OCI-LY3 (cell line): ENCODE results near the gene ENO3.

Source experiments
- EZH2phosphoT487 ChIP-seq: fragments of 200-600 bp; shearing (Covaris generic); IDR thresholded peaks from 2 replicates; pipeline ENCODE4 v1.6.1; 2018; ENCODE audit warnings: antibody characterized with exemption, mixed run types, low read depth
- TF ChIP-seq, protein P1 (sequence below): fragments of 200-600, 300-600 bp; sonication (generic); IDR thresholded peaks from 2 replicates; pipeline ENCODE4 v1.5.1; 2014; ENCODE audit warnings: antibody characterized with exemption, low read length, low read depth

DNA sequence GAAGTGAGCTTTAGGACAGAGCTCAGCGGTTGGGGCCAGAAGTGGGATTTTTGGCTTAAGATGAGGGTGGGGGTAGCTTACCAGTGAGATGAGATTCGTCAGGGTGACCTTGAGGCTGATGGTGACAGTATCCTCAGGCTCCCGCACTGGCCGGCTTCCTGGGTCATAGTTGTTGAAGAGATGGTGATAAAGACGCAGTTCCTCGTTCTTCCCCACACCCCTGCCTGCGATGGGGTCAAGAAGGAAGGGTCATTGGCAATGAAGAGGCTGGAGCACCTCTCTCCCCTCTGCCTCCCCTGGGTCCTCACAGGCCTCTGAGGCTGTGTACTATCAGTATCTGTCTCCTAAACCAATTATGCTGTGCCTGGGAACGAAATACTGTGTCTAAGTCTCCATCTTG, 48.4 kb upstream of the ENO3 start:
- TF ChIP-seq, protein P1, sequence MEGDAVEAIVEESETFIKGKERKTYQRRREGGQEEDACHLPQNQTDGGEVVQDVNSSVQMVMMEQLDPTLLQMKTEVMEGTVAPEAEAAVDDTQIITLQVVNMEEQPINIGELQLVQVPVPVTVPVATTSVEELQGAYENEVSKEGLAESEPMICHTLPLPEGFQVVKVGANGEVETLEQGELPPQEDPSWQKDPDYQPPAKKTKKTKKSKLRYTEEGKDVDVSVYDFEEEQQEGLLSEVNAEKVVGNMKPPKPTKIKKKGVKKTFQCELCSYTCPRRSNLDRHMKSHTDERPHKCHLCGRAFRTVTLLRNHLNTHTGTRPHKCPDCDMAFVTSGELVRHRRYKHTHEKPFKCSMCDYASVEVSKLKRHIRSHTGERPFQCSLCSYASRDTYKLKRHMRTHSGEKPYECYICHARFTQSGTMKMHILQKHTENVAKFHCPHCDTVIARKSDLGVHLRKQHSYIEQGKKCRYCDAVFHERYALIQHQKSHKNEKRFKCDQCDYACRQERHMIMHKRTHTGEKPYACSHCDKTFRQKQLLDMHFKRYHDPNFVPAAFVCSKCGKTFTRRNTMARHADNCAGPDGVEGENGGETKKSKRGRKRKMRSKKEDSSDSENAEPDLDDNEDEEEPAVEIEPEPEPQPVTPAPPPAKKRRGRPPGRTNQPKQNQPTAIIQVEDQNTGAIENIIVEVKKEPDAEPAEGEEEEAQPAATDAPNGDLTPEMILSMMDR, result no peak
- TF ChIP-seq EZH2phosphoT487, result no peak
